Neural cell (in vitro differentiated cells): Measurements from ENCODE around the gene IFI16. TPM values are rescaled to one million over a fixed set of nuclear protein-coding genes. Genes with fewer than 3 reads are reported as not detected.

Experiments
- H2AFZ ChIP-seq: fragments of 200-600, 300-800 bp; sonication (generic), shearing (Covaris generic); 2 replicates; pipeline ENCODE4 v1.6.0; 2014; ENCODE audit warnings: low read depth, mild to moderate bottlenecking, antibody characterized with exemption, low read length, moderate library complexity
- H3F3A ChIP-seq: fragments of 200-600 bp; shearing (Covaris generic); 2 replicates; pipeline ENCODE4 v1.6.1; 2016; ENCODE audit warnings: mild to moderate bottlenecking, moderate library complexity, mixed read lengths, antibody characterized with exemption, low read length; ENCODE audit not compliant: insufficient read depth, poor library complexity, severe bottlenecking
- H3K27ac ChIP-seq: fragments of 200-600, 300-800 bp; sonication (generic), shearing (Covaris generic); 2 replicates; pipeline ENCODE4 v1.5.1; 2014; ENCODE audit warnings: mild to moderate bottlenecking, low read length, moderate library complexity
- H3K27me3 ChIP-seq: fragments of 300-800, 200-600 bp; sonication (generic), shearing (Covaris generic); 2 replicates; pipeline ENCODE4 v1.6.0; 2014; ENCODE audit warnings: mild to moderate bottlenecking, low read depth, low read length, moderate library complexity; ENCODE audit not compliant: insufficient read depth
- H3K36me3 ChIP-seq: fragments of 300-800, 200-600 bp; sonication (generic), shearing (Covaris generic); 2 replicates; pipeline ENCODE4 v1.5.1; 2014; ENCODE audit warnings: mild to moderate bottlenecking, antibody characterized with exemption, low read length, moderate library complexity; ENCODE audit not compliant: insufficient read depth
- H3K4me2 ChIP-seq: fragments of 300-800, 200-600 bp; sonication (generic), shearing (Covaris generic); 2 replicates; pipeline ENCODE4 v1.6.0; 2014; ENCODE audit warnings: mild to moderate bottlenecking, low read length
- H3K4me3 ChIP-seq: fragments of 300-800, 200-600 bp; sonication (generic), shearing (Covaris generic); 2 replicates; pipeline ENCODE4 v1.5.1; 2014; ENCODE audit warnings: mild to moderate bottlenecking, low read length, moderate library complexity
- H3K79me2 ChIP-seq: fragments of 200-600 bp; shearing (Covaris generic); replicated peaks from 2 replicates; pipeline ENCODE4 v1.6.0; 2014; ENCODE audit warnings: mild to moderate bottlenecking, low read length, moderate library complexity; ENCODE audit not compliant: insufficient read depth
- H3K9ac ChIP-seq: fragments of 300-800, 200-600 bp; sonication (generic), shearing (Covaris generic); 2 replicates; pipeline ENCODE4 v1.6.1; 2016; ENCODE audit warnings: mild to moderate bottlenecking, low read length, mixed read lengths
- H3K9me2 ChIP-seq: fragments of 200-600 bp; shearing (Covaris generic); 2 replicates; pipeline ENCODE4 v1.6.1; 2016; ENCODE audit warnings: mild to moderate bottlenecking, low read length, mixed read lengths; ENCODE audit not compliant: insufficient read depth
- H3K9me3 ChIP-seq: fragments of 200-600, 300-800 bp; sonication (generic), shearing (Covaris generic); 2 replicates; pipeline ENCODE4 v1.6.1; 2016; ENCODE audit warnings: mild to moderate bottlenecking, mixed run types, low read length, moderate library complexity, mixed read lengths
- H4K20me1 ChIP-seq: fragments of 200-600 bp; shearing (Covaris generic); 2 replicates; pipeline ENCODE4 v1.6.1; 2016; ENCODE audit warnings: mild to moderate bottlenecking, mixed run types; ENCODE audit not compliant: insufficient read depth
- EP300 ChIP-seq: fragments of 450-650 bp; conservative IDR thresholded peaks from 2 replicates; pipeline ENCODE4 v1.6.1; 2014; ENCODE audit warnings: antibody characterized with exemption, mild to moderate bottlenecking, moderate library complexity; ENCODE audit not compliant: poor library complexity, severe bottlenecking
- EZH2 ChIP-seq: fragments of 200-600, 300-800 bp; shearing (Covaris generic), sonication (generic); IDR thresholded peaks from 2 replicates; pipeline ENCODE4 v1.6.1; 2014; ENCODE audit warnings: antibody characterized with exemption, low read length, borderline replicate concordance, mild to moderate bottlenecking; ENCODE audit not compliant: insufficient read depth, poor library complexity, severe bottlenecking
- MXI1 ChIP-seq: fragments of 450-650 bp; conservative IDR thresholded peaks from 2 replicates; pipeline ENCODE4 v1.6.1; 2014; ENCODE audit warnings: antibody characterized with exemption, mild to moderate bottlenecking; ENCODE audit not compliant: poor library complexity, severe bottlenecking
- POLR2AphosphoS5 ChIP-seq: IDR thresholded peaks from 2 replicates; pipeline ENCODE4 v1.6.1; 2012
- RAD21 ChIP-seq: fragments of 450-650 bp; conservative IDR thresholded peaks from 2 replicates; pipeline ENCODE4 v1.6.1; 2014; ENCODE audit warnings: antibody characterized with exemption, mild to moderate bottlenecking, moderate library complexity
- SMC3 ChIP-seq: fragments of 450-650 bp; conservative IDR thresholded peaks from 2 replicates; pipeline ENCODE4 v1.6.1; 2014; ENCODE audit warnings: antibody characterized with exemption, mild to moderate bottlenecking, moderate library complexity; ENCODE audit not compliant: poor library complexity
- TAF1 ChIP-seq: IDR thresholded peaks from 2 replicates; pipeline ENCODE4 v1.6.1; 2012; ENCODE audit warnings: low read depth
- polyA plus RNA-seq: library from polyadenylated mRNA; depleted of rRNA; stranded (reverse); fragments of >200 nt; gene quantifications from 2 replicates; pipeline ENCODE4 v1.2.3, GENCODE V29; 2014
- TF ChIP-seq, protein P1 (sequence below): IDR thresholded peaks from 2 replicates; pipeline ENCODE4 v1.6.1; 2012; ENCODE audit warnings: borderline replicate concordance
- TF ChIP-seq, protein P2 (sequence below): fragments of 450-650 bp; IDR thresholded peaks from 2 replicates; pipeline ENCODE4 v1.5.1; 2014; ENCODE audit warnings: antibody characterized with exemption, mild to moderate bottlenecking, moderate library complexity; ENCODE audit not compliant: poor library complexity, severe bottlenecking

IFI16 gene
- polyA plus RNA-seq, 1 donor from 2014 or later = not detected

DNA sequence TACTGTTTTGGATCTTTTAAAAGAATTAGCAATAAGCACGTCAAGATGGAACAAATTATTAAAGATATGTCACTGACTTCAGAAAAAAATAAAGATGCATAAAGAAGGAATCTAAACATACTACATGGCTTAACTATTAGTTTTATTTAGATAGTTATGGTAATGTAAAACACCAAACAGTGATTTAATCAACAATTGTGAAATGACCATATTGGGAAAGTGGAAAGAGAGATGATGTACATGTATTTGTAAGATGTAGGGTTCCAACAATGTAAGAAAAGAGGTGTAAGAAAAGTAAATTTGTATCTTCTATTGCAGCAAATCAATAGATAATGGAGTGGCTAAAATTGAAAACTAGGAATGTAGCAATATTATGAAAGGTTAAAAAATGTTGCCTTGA lies 73.3 kb downstream of the IFI16 start (continued):
- no peak for TF ChIP-seq EP300

DNA sequence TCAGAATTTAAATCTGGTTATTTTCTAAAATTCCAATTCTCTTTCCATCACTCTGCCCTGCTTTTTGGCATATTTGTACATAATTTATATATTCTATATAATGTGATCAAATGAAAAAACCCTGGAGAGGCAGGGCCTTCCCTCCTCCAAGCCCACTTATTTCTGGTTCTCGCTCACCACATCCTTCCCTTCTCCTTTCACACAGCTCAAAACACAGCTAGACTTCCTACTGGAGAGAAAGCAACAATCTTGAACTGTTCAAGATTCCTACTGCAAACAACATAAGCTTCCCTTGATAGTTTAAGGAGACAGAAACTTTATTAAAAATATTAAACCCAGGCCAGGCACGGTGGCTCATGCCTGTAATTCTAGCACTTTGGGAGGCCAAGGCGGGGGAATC lies 74.4 kb downstream of the IFI16 start:
- Histone ChIP-seq H3K9ac (no peak overlapping the region), H3K9me3 (no peaks in the 10 kb centered on the region), H3K4me3 (no peak overlapping the region), H3K27me3 (no peaks in the 10 kb centered on the region), H3F3A (no peaks in the 10 kb centered on the region), H2AFZ (no peak overlapping the region), H3K36me3 (no peaks in the 10 kb centered on the region), H4K20me1 (no peaks in the 10 kb centered on the region), H3K9me2 (no peaks in the 10 kb centered on the region), H3K79me2 (no peaks in the 10 kb centered on the region), H3K4me2 (no peak overlapping the region), H3K27ac (no peak overlapping the region)
- TF ChIP-seq, protein P1, sequence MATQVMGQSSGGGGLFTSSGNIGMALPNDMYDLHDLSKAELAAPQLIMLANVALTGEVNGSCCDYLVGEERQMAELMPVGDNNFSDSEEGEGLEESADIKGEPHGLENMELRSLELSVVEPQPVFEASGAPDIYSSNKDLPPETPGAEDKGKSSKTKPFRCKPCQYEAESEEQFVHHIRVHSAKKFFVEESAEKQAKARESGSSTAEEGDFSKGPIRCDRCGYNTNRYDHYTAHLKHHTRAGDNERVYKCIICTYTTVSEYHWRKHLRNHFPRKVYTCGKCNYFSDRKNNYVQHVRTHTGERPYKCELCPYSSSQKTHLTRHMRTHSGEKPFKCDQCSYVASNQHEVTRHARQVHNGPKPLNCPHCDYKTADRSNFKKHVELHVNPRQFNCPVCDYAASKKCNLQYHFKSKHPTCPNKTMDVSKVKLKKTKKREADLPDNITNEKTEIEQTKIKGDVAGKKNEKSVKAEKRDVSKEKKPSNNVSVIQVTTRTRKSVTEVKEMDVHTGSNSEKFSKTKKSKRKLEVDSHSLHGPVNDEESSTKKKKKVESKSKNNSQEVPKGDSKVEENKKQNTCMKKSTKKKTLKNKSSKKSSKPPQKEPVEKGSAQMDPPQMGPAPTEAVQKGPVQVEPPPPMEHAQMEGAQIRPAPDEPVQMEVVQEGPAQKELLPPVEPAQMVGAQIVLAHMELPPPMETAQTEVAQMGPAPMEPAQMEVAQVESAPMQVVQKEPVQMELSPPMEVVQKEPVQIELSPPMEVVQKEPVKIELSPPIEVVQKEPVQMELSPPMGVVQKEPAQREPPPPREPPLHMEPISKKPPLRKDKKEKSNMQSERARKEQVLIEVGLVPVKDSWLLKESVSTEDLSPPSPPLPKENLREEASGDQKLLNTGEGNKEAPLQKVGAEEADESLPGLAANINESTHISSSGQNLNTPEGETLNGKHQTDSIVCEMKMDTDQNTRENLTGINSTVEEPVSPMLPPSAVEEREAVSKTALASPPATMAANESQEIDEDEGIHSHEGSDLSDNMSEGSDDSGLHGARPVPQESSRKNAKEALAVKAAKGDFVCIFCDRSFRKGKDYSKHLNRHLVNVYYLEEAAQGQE = no peak
- TF ChIP-seq TAF1 (no peak), RAD21 (no peak), EP300 (no peak), POLR2AphosphoS5 (no peak), MXI1 (no peak), SMC3 (no peak), EZH2 (no peak)
- TF ChIP-seq, protein P2, sequence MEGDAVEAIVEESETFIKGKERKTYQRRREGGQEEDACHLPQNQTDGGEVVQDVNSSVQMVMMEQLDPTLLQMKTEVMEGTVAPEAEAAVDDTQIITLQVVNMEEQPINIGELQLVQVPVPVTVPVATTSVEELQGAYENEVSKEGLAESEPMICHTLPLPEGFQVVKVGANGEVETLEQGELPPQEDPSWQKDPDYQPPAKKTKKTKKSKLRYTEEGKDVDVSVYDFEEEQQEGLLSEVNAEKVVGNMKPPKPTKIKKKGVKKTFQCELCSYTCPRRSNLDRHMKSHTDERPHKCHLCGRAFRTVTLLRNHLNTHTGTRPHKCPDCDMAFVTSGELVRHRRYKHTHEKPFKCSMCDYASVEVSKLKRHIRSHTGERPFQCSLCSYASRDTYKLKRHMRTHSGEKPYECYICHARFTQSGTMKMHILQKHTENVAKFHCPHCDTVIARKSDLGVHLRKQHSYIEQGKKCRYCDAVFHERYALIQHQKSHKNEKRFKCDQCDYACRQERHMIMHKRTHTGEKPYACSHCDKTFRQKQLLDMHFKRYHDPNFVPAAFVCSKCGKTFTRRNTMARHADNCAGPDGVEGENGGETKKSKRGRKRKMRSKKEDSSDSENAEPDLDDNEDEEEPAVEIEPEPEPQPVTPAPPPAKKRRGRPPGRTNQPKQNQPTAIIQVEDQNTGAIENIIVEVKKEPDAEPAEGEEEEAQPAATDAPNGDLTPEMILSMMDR = no peak

DNA sequence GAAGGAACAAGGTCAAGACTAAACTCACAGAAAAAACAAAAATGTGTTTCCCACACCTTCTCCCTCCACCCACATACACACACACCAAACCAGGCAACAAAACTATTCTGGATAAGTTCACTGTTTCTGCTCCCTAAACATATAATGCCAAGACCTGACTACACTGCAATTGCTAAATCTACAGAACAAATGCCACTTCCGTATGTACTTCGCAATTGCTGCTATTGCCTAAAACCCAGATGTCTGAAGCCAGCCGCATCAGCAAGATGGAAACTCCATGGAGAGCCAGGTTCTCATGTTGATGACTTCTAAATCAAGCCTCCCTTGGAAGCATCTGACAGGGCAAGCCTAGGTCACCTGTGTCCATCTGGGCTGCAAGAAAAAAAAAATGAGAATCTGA lies 75.2 kb downstream of the IFI16 start:
- Histone ChIP-seq H2AFZ (no peak overlapping the region), H3K9me2 (no peaks in the 10 kb centered on the region), H3F3A (no peaks in the 10 kb centered on the region), H3K4me2 (no peak overlapping the region), H4K20me1 (no peaks in the 10 kb centered on the region), H3K36me3 (no peaks in the 10 kb centered on the region), H3K27ac (no peak overlapping the region), H3K9ac (no peak overlapping the region), H3K4me3 (no peak overlapping the region), H3K9me3 (no peaks in the 10 kb centered on the region), H3K79me2 (no peaks in the 10 kb centered on the region), H3K27me3 (no peaks in the 10 kb centered on the region)
- TF ChIP-seq POLR2AphosphoS5 (no peak), MXI1 (no peak), EZH2 (no peak), TAF1 (no peak), RAD21 (no peak), SMC3 (no peak), EP300 (no peak)
- TF ChIP-seq, protein P2 = no peak
- TF ChIP-seq, protein P1 = no peak
